NK-92 treated with Interleukin-12 subunit alpha and Interleukin-12 subunit beta, amount 100 ng/mL, for 24 hours (cell line): Measurements from ENCODE around the gene ELK3.

Source experiments
- DNase-seq: peaks from one replicate; lab custom pipeline; 2025; lab: John Stamatoyannopoulos, UW

ELK3 gene

GRCh38 chr12:96235484-96235826 lies 41.3 kb downstream of the ELK3 start:
- no peak for DNase-seq

- DNase-seq: no peak
Measured at GRCh38 chr12:96236221-96236822, 42.1 kb downstream of the ELK3 start.

GRCh38 chr12:96237035-96237434 lies 42.9 kb downstream of the ELK3 start:
- DNase-seq: no peak

- DNase-seq: no peak
Measured at GRCh38 chr12:96237465-96238077, 43.4 kb downstream of the ELK3 start.

GRCh38 chr12:96238336-96239047 lies 44.3 kb downstream of the ELK3 start:
- no peak for DNase-seq

GRCh38 chr12:96239711-96240635 lies 45.8 kb downstream of the ELK3 start:
- DNase-seq: no peak

- no peak for DNase-seq
Measured at GRCh38 chr12:96240656-96241055, 46.5 kb downstream of the ELK3 start.

- no peak for DNase-seq
Measured at GRCh38 chr12:96241431-96241830, 47.3 kb downstream of the ELK3 start.

- peak; percentile 55 for DNase-seq
Measured at GRCh38 chr12:96241846-96242256, 47.7 kb downstream of the ELK3 start.

GRCh38 chr12:96242597-96242996 lies 48.4 kb downstream of the ELK3 start:
- DNase-seq: no peak

- DNase-seq: no peak
Measured at GRCh38 chr12:96244826-96245225, 50.7 kb downstream of the ELK3 start.

GRCh38 chr12:96246926-96247505 lies 52.8 kb downstream of the ELK3 start:
- no peak for DNase-seq

- no peak for DNase-seq
Measured at GRCh38 chr12:96247563-96247962, 53.4 kb downstream of the ELK3 start.

- DNase-seq: no peak
Measured at GRCh38 chr12:96248136-96248931, 54.2 kb downstream of the ELK3 start.

GRCh38 chr12:96249196-96250118 lies 55.3 kb downstream of the ELK3 start:
- DNase-seq: no peak

- DNase-seq: no peak
Measured at GRCh38 chr12:96250119-96250685, 56.0 kb downstream of the ELK3 start.

GRCh38 chr12:96255077-96255476 lies 60.9 kb downstream of the ELK3 start:
- DNase-seq: no peak

GRCh38 chr12:96256672-96257361 lies 62.6 kb downstream of the ELK3 start:
- DNase-seq: no peak

GRCh38 chr12:96257550-96258103 lies 63.5 kb downstream of the ELK3 start:
- no peak for DNase-seq
